ENCODE data around the gene PSMA7.

GRCh38 chr20:62164879-62165761 is 21.9 kb upstream of the PSMA7 start:
- no peak for TF ChIP-seq YY1 (IDR thresholded peaks at IDR 0.05)
- TF ChIP-seq CTCF (IDR thresholded peaks at IDR 0.05; ENCODE audit: low read depth, low read length, missing input control), result no peak
- TF ChIP-seq TAF1 (conservative IDR thresholded peaks at IDR 0.05), result no peak
- TF ChIP-seq REST (IDR thresholded peaks at IDR 0.05), result no peak
- no peak for TF ChIP-seq GABPA (IDR thresholded peaks at IDR 0.05 in 1 of 2, conservative IDR thresholded peaks at IDR 0.05 in 1 of 2)
- TF ChIP-seq EGR1 (IDR thresholded peaks at IDR 0.05; ENCODE audit: low read depth in 2 of 2), result no peak
- TF ChIP-seq HNF4G (IDR thresholded peaks at IDR 0.05), result no peak
- no peak for TF ChIP-seq RAD21 (IDR thresholded peaks at IDR 0.05)
- no peak for TF ChIP-seq MAX (IDR thresholded peaks at IDR 0.05)

All from liver (tissue), 3 donors.